Ammon's horn (tissue), 1 donor: Measurements from ENCODE around the gene CRMP1.
"Not testable (repeated sequence)": the region's sequence is repeated elsewhere in the genome, so short reads cannot be mapped to it uniquely, and the experiment has no call there.

Experiments
- DNase-seq: peaks from one replicate; pipeline ENCODE4 v3.0.0-alpha.2; 2016; ENCODE audit warnings: low spot score

Gene CRMP1

DNA sequence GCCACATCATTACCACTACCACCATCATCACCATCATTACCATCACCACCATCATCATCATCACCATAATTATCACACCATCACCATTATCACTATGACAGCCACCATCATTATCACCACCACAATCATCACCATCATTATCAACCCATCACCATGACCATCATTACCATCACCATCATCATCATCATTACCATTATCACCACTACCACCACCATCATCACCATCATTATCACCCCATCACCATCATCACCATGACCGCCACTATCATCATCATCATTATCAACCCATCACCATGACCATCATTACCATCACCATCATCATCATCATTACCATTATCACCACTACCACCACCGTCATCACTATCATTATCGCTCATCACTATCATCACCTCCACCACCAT, 36.5 kb downstream of the CRMP1 start:
- not testable (repeated sequence) for DNase-seq

GRCh38 chr4:5854929-5855328, 38.0 kb downstream of the CRMP1 start:
- DNase-seq: no peak

- no peak for DNase-seq
Observed at GRCh38 chr4:5852523-5853202, 40.2 kb downstream of the CRMP1 start.

DNA sequence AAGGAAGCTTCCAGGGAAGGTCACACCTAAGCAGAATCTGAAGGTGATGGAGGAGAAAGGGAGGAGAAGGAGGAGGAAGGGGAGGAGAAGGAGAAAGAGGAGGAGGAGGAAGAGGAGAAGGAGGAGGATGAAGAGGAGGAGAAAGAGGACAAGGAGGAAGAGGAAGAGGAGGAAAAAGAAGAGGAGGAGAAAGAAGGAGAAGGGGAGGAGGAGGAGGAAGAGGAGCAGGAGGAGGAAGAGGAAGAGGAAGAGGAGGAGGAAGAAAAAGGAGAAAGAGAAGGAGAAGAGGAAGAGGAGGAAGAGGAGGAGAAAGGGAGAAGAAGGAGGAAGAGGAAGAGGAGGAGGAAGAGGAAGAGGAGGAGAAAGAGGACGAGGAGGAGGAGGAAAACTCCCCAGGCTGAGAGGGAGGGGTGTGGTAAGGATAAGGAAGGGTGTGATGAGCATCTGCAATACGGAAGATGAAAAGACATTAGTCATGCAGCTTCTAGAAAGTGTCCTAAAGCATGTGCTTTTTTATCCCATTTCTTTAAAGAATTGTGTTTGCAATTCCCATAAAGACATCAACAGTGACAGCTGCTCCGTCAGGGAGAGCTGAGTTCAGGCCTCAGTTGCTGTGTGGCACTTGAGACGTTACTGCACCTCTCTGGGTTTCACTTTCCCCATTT, 41.1 kb downstream of the CRMP1 start:
- DNase-seq: no peak

DNA sequence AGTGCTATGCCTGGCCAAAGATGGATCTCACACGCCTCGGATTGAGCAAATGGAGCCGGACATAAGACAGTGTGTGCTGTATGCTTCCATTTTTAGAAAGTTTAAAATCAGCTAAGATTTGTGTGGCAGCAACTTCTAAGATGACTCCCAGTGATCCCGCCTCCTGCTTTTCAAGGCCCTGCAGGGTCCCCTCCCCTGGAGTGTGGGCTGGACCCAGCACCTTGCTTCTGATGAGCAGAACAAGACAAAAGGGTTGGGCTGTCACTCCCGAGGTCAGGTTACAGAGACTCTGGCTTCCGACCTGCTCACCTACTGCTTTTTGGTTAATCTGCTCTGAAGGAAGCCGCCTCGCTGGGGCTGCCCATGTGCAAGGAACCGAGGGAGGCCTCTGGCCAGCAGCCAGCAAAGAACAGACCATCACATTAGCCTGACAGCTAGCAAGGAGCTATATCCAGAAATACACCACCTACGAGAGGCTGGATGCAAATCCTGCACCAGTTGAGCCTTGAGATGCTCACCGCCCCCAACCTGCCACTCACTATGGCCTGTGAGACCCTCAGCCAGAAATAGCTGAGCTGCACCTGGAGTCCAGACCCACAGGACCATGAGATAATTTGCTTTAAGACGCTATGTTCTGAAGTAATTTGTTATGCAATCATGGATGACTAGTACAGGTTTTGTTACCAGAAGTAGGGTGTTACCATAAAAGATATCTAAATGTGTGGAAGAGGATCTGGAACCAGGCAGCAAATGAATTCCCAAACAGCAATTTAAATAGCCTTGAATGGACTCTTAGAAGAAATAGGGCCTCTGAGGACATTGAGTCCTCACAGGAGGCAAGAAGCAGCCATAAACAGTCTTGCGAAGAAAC, 47.6 kb downstream of the CRMP1 start:
- DNase-seq: no peak

DNA sequence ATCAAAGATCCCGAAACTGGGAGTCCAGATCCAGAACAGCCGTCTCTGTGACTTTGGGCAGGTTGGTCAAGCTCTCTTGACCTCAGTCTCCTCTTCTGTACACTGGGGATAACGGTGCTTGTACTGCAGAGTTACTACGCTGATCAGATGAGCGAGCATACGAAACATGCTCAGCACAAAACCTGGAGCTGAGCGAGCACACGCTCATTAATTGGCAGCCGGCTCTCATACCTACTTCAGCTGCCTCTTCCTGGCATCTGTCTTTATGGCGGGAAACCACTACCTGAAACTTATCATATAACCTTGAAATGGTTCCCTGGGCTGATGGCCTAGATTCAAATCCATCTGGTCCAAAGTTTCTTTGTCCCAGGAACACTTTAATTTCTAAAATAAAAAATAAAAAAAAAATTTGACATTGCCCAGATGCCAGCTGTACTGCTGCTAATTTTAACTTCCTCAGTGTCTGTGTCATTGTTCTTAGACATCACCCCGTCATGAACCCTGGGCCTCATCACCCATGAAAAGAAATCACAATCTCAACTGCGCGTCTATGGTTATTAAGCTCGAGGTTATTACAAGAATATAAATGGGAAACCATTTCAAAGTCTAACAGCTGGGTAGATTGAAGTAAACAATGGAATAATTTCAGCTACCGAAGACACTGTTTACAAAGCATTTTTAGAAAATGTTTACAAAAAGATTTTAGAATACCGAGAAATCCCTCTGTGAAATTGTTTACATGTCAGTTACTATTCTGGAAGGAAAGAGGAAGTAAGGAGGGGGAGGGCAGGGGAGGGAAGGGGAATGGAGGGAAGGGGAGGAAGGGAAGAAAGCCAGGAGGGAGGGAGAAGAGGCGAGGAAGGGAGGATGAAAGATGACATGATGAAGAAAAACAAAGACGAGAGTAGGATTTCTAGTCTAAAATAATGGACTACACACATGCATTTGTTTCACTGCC, 49.0 kb downstream of the CRMP1 start:
- no peak for DNase-seq

DNA sequence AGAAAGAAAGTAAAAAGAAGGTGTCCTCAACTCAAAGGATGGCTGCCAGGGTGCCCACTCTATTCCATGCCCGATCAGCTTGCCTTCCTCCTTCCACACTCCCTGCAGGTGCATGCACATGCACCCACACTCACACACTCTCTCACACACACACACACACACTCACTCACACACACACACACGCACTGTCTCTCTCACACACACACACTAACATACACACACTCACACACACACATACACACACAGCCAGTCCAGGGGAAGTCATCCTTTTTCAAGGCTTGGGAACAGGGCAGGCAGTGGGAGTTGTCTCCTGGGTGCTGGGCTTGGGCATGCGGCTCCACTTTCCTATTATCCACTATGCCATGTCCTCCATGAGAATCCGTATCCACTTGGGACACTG, 50.4 kb downstream of the CRMP1 start:
- no peak for DNase-seq

DNA sequence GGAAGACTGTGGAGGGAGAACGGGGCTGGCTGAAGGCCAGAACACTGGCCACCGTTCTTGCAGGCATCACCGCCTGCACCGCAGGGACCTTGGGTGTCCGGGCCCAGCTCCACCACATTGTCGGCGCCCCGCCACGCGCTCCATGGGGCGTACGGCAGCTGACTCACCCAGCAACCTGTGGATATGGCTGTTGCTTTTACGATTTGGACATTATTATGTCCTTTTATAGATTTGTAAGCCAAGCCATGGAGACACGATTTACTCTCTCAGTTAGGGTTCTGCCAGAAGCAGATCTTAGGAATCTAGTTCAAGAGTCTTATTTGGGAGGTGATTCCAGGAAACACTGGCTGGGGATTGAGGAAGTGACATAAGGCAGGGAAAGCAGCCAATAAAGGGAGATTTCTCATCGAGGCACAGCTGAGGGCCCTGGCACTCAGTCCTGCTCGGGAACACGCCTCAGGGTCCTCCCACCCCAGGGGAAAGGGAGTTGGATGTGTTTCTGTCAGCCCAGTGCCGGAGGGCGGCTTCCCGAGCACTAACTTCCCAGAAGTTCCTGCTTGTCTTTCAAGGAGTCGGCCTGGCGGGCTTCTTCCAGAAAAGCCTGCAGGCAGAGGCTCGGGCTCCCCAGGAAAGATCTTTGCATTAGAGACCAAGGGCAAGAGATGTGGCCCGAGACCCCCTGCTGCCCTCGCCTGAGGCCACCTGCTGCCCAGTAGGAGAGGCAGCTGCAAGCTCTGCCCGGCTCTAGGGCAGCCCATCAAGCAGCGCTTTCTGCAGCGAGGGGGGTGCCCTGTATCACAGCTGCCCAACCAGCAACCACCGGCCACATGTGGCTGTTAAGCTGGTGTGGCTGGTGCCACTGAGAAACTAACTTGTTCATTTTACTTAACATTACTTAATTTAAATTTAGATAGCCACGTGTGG, 52.9 kb downstream of the CRMP1 start:
- peak; percentile 63 for DNase-seq

GRCh38 chr4:5839332-5839731, 53.6 kb downstream of the CRMP1 start:
- DNase-seq: no peak

GRCh38 chr4:5837483-5837882, 55.4 kb downstream of the CRMP1 start:
- DNase-seq: not testable (repeated sequence)

DNA sequence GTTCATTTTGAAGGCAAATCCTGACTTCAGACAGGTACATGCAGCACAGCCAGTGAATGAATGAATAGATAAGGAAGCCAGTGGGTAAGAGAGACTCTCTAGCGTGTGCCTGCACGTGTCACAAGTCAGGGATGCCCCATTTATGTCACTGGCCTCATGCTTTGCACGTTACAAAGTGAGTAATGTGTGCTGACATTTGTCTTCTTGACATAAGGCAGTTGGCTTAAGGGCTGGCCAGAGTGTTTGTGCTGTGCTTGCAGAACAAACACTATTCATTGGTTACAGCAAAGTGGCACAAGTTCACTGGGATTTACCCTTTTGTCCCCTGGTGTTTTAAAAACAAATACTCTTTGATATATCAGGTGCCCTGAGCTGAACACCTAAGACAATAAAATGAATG, 55.9 kb downstream of the CRMP1 start:
- no peak for DNase-seq

GRCh38 chr4:5828005-5828391, 64.9 kb downstream of the CRMP1 start:
- no peak for DNase-seq

DNA sequence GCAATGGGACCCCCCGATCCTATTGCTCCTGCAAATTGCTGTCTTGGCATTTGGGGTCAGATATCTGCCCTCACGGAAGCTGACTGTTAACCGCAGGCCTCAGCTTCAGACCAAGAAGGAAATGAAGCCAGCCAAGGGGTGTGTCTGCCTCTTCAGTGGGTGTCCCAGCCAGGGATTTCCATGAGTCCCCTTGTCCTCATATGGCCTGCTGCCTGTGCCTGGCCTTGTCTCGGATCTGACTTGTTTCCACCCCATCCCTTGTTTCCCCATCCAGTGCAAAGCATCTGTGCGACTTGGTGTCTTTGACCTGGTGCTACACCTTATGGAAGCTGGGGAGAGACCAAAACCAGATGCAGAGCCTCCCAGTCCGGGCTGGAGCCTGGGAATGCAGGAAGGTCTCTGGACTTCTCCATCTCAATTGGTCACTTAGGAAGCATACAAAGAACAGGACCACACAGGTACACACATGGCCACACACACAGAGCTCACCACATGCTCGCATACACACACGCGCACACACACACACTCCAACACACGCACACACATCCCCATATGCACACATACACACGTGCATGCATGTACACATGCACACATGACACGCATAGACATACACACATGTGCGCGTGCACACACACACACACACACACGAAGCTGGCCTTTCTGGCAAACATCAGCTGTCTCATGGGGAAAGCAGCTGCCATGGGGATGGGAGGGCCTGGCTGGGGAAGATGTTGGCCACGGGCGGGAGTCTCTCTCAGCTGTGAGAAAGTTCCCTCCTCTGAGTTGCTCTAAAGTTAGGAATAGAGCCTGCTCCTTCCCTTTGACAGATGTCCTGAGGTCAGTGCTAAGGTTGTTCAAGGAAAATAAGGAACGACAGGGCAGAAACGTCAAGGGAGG, 65.5 kb downstream of the CRMP1 start:
- no peak for DNase-seq

- DNase-seq: no peak
Observed at GRCh38 chr4:5826437-5827107, 66.3 kb downstream of the CRMP1 start.

GRCh38 chr4:5825321-5826041, 67.4 kb downstream of the CRMP1 start:
- no peak for DNase-seq

GRCh38 chr4:5824635-5825034, 68.3 kb downstream of the CRMP1 start:
- DNase-seq: peak; percentile 25

- no peak for DNase-seq
Observed at GRCh38 chr4:5824227-5824626, 68.7 kb downstream of the CRMP1 start.

GRCh38 chr4:5823542-5824211, 69.2 kb downstream of the CRMP1 start:
- no peak for DNase-seq
